ENCODE data around the gene MARCO. TPM values are rescaled to one million over a fixed set of nuclear protein-coding genes. Genes with fewer than 3 reads are reported as not detected.

Gene MARCO
- total and polyA plus RNA-seq, 2 donors (not counting 3 experiments of a cell fraction or from before 2014, with no cell fraction given), result not detected

GRCh38 chr2:119009110-119009509 is 67.1 kb downstream of the MARCO start:
- Histone ChIP-seq H3K9ac (replicated peaks; ENCODE audit: extremely low read depth, insufficient read depth, low read length) (no peak overlapping the region), H3K4me1 (ENCODE audit: control insufficient read depth, extremely low read depth, insufficient read depth, low read length) (no peaks in the 10 kb centered on the region), H3K36me3 (ENCODE audit: control insufficient read depth in 2 of 2, extremely low read depth in 1 of 2, insufficient read depth in 2 of 2, low read length in 2 of 2) (no peaks in the 10 kb centered on the region), H2AFZ (ENCODE audit: low read depth, low read length) (no peak overlapping the region), H3K79me2 (ENCODE audit: control insufficient read depth, insufficient read depth, low read length) (no peaks in the 10 kb centered on the region), H3K9me3 (replicated peaks; ENCODE audit: control insufficient read depth, insufficient read depth, low read length) (no peaks in the 10 kb centered on the region), H4K20me1 (replicated peaks; ENCODE audit: control insufficient read depth, extremely low read depth, insufficient read depth, low read length) (no peaks in the 10 kb centered on the region), H3K4me3 (replicated peaks in 1 of 3; ENCODE audit: insufficient read depth in 1 of 3, low read depth in 1 of 3, low read length in 3 of 3) (no peak overlapping the region), H3K27me3 (ENCODE audit: control insufficient read depth in 2 of 2, insufficient read depth in 2 of 2, low read length in 2 of 2) (no peaks in the 10 kb centered on the region), H3K4me2 (ENCODE audit: insufficient read depth, low read length) (no peak overlapping the region), H3K9me1 (replicated peaks; ENCODE audit: control insufficient read depth, extremely low read depth, insufficient read depth, low read length) (no peaks in the 10 kb centered on the region), H3K27ac (ENCODE audit: insufficient read depth, low read depth, low read length) (no peak overlapping the region)
- intact Hi-C loops (cut with micrococcal nuclease), result no loop called here
- ChIA-PET POLR2A (no interaction called here), CTCF (no interaction called here)
- no peak for FAIRE-seq
- no peak for TF ChIP-seq CTCF (IDR thresholded peaks at IDR 0.05; ENCODE audit: extremely low read depth in 1 of 2, insufficient read depth in 1 of 2, low read depth in 1 of 2, low read length in 2 of 2)
- TF ChIP-seq GATA2 (IDR thresholded peaks at IDR 0.05; ENCODE audit: insufficient read depth, insufficient read length, low read depth, low read length), result no peak
- no peak for TF ChIP-seq EZH2 (IDR thresholded peaks at IDR 0.05; ENCODE audit: borderline replicate concordance, low read depth, low read length, severe bottlenecking)
- TF ChIP-seq POLR2A (IDR thresholded peaks at IDR 0.05; ENCODE audit: low read depth, low read length), result no peak
- no peak for TF ChIP-seq JUN (IDR thresholded peaks at IDR 0.05; ENCODE audit: borderline replicate concordance, insufficient read depth, insufficient read length, low read depth)
- no peak for TF ChIP-seq MYC (IDR thresholded peaks at IDR 0.05; ENCODE audit: low read depth, low read length)
- no peak for TF ChIP-seq POLR2AphosphoS5 (IDR thresholded peaks at IDR 0.05; ENCODE audit: insufficient read depth, low read depth, low read length)
- TF ChIP-seq FOS (IDR thresholded peaks at IDR 0.05; ENCODE audit: borderline replicate concordance, insufficient read depth, low read length), result no peak
- no peak for TF ChIP-seq MAX (IDR thresholded peaks at IDR 0.05; ENCODE audit: insufficient read depth, insufficient read length)
- dilution Hi-C loops (cut with MboI; ENCODE audit: extremely low pct_ligation_motif_present, low sequenced_read_pairs), result no loop called here
- no peak for DNase-seq (ENCODE audit: low read depth, low spot score)
- no TSS peak for BruUV-seq (replicated peaks)
